Endothelial cell (in vitro differentiated cells): ENCODE results near the gene CYGB. TPM values are rescaled to one million over a fixed set of nuclear protein-coding genes. Genes with fewer than 3 reads are reported as not detected.
A peak's percentile ranks its signal among the peaks of the same experiment; 100 is the strongest.

Source experiments
- DNase-seq: peaks from one replicate; pipeline ENCODE4 v3.0.0; 2021; ENCODE audit warnings: low spot score
- H3K27ac Mint-ChIP-seq: one replicate; pipeline ENCODE4 v1.8.0; 2021; ENCODE audit warnings: mixed read lengths, inconsistent platforms; ENCODE audit not compliant: unreplicated experiment
- H3K27me3 Mint-ChIP-seq: one replicate; pipeline ENCODE4 v1.8.0; 2021; ENCODE audit warnings: mild to moderate bottlenecking, moderate library complexity, mixed read lengths, inconsistent platforms; ENCODE audit not compliant: unreplicated experiment
- H3K36me3 Mint-ChIP-seq: one replicate; pipeline ENCODE4 v1.8.0; 2021; ENCODE audit warnings: mild to moderate bottlenecking, low read depth, mixed read lengths, inconsistent platforms; ENCODE audit not compliant: unreplicated experiment
- H3K4me1 Mint-ChIP-seq: one replicate; pipeline ENCODE4 v1.8.0; 2021; ENCODE audit warnings: mild to moderate bottlenecking, mixed read lengths, inconsistent platforms; ENCODE audit not compliant: unreplicated experiment
- H3K4me3 Mint-ChIP-seq: one replicate; pipeline ENCODE4 v1.8.0; 2021; ENCODE audit warnings: mild to moderate bottlenecking, mixed read lengths, inconsistent platforms; ENCODE audit not compliant: unreplicated experiment
- H3K9me3 Mint-ChIP-seq: one replicate; pipeline ENCODE4 v1.8.0; 2021; ENCODE audit warnings: mixed read lengths, inconsistent platforms; ENCODE audit not compliant: unreplicated experiment
- total RNA-seq: library from RNA; stranded (reverse); fragmentation: NEBNext Ultra II Directional; extraction: Animal tissue kit (Norgen Biotek cat#: 25700); gene quantifications from one replicate; pipeline ENCODE4 v1.2.1, GENCODE V29; 2021; ENCODE audit not compliant: unreplicated experiment
- TF ChIP-seq, protein P1 (sequence below): fragments of 200-600 bp; sonication (generic); IDR thresholded peaks from one replicate; pipeline ENCODE4 v1.5.0; 2021; ENCODE audit warnings: antibody characterized with exemption; ENCODE audit not compliant: unreplicated experiment

CYGB gene
- total RNA-seq, 1 donor from 2014 or later: 0.51 TPM

DNA sequence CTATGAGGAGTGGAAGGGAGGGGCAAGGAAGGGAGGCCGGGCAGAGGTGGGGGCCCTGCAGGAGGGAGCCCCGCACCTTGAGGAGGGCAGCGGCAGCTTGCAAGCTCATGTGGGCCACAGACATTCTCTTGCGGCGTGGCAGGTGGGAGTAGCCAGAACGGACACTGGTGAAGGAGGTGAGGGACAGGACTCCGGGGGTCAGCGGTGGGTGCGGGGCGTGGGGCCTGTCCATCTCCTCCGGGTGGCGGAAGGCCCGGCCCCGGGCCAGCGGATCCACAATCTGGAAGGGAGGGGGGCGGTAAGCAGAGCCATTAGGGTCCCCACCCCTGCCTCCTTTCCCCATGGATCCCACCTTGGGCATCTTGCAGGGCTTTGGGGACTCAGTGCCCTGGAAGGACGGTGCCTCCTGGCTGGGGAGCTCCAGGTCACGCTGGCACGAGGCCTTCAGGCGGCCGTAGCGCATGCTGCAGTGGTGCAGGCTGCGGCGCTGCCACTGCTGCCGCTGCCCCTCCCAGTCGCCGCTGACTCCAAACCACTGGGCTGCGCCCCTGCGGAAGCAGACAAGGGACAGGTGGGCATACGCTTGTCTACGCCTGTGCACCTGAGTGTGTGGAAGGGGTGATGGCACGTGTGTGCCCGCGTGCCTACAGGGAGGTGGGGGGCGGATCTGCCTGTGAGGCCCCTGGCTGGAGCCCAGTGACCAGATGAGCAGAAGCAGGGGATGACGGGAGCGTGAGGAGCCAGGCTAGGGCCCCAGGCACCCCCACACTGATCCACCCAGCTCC is 58.6 kb downstream of the CYGB start:
- no peak overlapping the region for H3K27ac Mint-ChIP-seq
- H3K4me1 Mint-ChIP-seq: no peaks in the 10 kb centered on the region
- peaks cover 15% of the 10 kb centered on the region for H3K27me3 Mint-ChIP-seq
- no peak overlapping the region for H3K4me3 Mint-ChIP-seq
- peaks cover 13% of the 10 kb centered on the region for H3K36me3 Mint-ChIP-seq
- no peaks in the 10 kb centered on the region for H3K9me3 Mint-ChIP-seq
- DNase-seq: no peak
- TF ChIP-seq, protein P1, sequence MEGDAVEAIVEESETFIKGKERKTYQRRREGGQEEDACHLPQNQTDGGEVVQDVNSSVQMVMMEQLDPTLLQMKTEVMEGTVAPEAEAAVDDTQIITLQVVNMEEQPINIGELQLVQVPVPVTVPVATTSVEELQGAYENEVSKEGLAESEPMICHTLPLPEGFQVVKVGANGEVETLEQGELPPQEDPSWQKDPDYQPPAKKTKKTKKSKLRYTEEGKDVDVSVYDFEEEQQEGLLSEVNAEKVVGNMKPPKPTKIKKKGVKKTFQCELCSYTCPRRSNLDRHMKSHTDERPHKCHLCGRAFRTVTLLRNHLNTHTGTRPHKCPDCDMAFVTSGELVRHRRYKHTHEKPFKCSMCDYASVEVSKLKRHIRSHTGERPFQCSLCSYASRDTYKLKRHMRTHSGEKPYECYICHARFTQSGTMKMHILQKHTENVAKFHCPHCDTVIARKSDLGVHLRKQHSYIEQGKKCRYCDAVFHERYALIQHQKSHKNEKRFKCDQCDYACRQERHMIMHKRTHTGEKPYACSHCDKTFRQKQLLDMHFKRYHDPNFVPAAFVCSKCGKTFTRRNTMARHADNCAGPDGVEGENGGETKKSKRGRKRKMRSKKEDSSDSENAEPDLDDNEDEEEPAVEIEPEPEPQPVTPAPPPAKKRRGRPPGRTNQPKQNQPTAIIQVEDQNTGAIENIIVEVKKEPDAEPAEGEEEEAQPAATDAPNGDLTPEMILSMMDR: no peak

DNA sequence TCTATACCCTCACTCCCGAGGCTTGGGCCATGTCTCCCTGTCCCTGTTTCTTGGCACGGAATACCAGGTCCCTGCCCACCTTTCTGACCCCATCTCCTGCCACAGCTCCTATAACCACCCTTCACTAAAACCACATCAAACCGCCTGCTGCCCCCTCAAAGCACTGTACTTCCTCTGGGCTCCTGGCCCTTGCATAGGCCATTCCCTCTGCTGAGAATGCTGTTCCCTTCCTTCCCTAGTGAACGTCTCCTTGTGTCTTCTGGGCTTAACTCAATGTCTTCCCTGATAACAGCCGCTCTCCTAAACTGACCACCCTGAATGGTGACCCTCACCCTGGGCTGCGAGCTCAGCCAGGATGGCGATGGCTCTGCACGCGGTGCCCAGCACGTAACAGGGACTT is 59.4 kb downstream of the CYGB start:
- Mint-ChIP-seq H3K9me3 (no peaks in the 10 kb centered on the region), H3K36me3 (peaks cover 15% of the 10 kb centered on the region), H3K4me3 (peak overlapping the region; percentile 3), H3K27ac (no peak overlapping the region), H3K4me1 (no peaks in the 10 kb centered on the region), H3K27me3 (peaks cover 18% of the 10 kb centered on the region)
- DNase-seq: no peak
- TF ChIP-seq, protein P1: no peak

DNA sequence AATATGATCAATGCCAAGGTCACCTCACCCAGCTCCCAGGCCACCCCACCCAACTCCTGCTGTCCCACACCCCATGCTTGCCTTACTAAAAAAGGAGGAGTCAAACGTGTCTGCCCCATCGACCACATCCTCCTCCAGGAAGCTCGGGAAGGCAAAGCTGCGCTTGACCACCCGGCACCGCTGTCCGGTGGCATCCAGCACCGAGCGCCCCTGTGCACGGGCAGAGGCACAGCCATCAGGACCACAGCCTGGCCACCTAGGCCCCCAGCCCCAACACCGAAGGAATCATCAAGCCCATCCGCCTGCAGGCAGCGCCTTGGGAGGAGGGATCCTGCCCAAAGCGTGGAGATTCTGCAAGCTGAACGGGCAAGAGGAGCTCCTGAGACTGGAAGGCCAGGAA is 59.9 kb downstream of the CYGB start:
- no peak overlapping the region for H3K4me3 Mint-ChIP-seq
- peaks cover 18% of the 10 kb centered on the region for H3K36me3 Mint-ChIP-seq
- H3K9me3 Mint-ChIP-seq: no peaks in the 10 kb centered on the region
- no peak overlapping the region for H3K27ac Mint-ChIP-seq
- no peaks in the 10 kb centered on the region for H3K4me1 Mint-ChIP-seq
- TF ChIP-seq, protein P1: no peak
- no peak for DNase-seq
- peaks cover 19% of the 10 kb centered on the region for H3K27me3 Mint-ChIP-seq

Other genes starting within 250 kb of the CYGB start
- gene QRICH2, start 229.4 kb downstream of the CYGB start, total RNA-seq: 15.0 TPM
- gene PRPSAP1, start 183.8 kb downstream of the CYGB start, total RNA-seq: 136 TPM
- gene SPHK1, start 153.1 kb downstream of the CYGB start, total RNA-seq: 15.4 TPM
- gene UBE2O, start 84.6 kb downstream of the CYGB start, total RNA-seq: 49.0 TPM
- not detected for gene AANAT, start 70.1 kb downstream of the CYGB start, total RNA-seq
- gene RHBDF2, start 36.3 kb downstream of the CYGB start, total RNA-seq: 39.3 TPM
- gene PRCD, start 2.3 kb upstream of the CYGB start, total RNA-seq: 0.54 TPM
- gene ST6GALNAC2, start 48.2 kb upstream of the CYGB start, total RNA-seq: 2.2 TPM
- 0.77 TPM for gene ST6GALNAC1, start 106.0 kb upstream of the CYGB start, total RNA-seq
- 51.6 TPM for gene MXRA7, start 173.3 kb upstream of the CYGB start, total RNA-seq
- 25.6 TPM for gene JMJD6, start 188.9 kb upstream of the CYGB start, total RNA-seq
- gene METTL23, start 189.1 kb upstream of the CYGB start, total RNA-seq: 30.5 TPM
- gene SRSF2, start 199.6 kb upstream of the CYGB start, total RNA-seq: 215 TPM
- gene MFSD11, start 200.4 kb upstream of the CYGB start, total RNA-seq: 37.3 TPM